GM18517 (cell line): ENCODE results near the gene STXBP5L.
"Not testable (repeated sequence)": the region's sequence is repeated elsewhere in the genome, so short reads cannot be mapped to it uniquely, and the experiment has no call there.

Experiments
- ATAC-seq: cut with Tn5 transposase; IDR thresholded peaks from one replicate; pipeline ENCODE4 v1.9.1; 2021; ENCODE audit warnings: mild to moderate bottlenecking, moderate library complexity; ENCODE audit not compliant: unreplicated experiment

Gene STXBP5L

GRCh38 chr3:121414924-121415323 lies 506.9 kb downstream of the STXBP5L start:
- ATAC-seq, result no peak

GRCh38 chr3:121418182-121418581 lies 510.2 kb downstream of the STXBP5L start:
- ATAC-seq, result no peak

- no peak for ATAC-seq
Observed at GRCh38 chr3:121424549-121424948, 516.5 kb downstream of the STXBP5L start.

- no peak for ATAC-seq
Observed at GRCh38 chr3:121430664-121431215, 522.7 kb downstream of the STXBP5L start.

- ATAC-seq, result peak; percentile 93
Observed at GRCh38 chr3:121431726-121432517, 523.9 kb downstream of the STXBP5L start.

DNA sequence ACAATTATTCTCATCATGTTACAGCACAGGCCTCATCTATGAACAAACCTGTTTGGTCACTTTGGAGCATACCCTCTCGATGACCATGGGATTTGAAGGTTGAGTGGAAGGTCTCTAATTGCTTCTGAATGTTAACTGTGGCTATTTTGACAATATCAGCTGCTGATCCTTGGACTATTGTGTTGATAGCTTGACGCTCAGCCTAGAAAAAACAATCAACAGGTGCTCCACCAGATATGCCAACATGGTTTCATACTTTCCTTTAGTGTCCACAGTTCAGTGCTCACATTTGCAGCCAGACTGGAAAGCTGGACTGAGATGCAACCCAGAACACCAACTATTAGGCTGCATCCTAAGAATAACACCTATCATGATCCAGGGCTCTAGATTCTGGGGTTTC lies 528.1 kb downstream of the STXBP5L start:
- ATAC-seq, result no peak

DNA sequence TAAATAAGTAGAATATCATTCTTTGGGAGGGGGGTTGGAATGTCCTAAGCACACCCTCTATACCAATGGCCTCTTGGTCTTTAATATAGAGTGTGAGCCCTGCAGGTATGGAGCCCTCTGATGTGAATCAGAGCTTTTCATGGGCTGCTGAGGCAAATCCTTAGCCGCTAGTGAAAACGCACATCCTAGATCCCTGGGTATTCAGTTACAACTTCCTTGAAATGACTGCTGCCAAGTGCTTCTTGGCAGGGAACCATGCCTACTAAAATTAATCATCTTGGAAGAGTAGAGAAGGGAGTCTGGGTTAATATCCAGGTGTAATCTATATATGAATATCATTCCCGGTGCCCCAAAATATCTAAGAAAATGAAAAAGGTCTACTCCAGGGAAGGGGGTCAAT lies 528.6 kb downstream of the STXBP5L start:
- no peak for ATAC-seq

DNA sequence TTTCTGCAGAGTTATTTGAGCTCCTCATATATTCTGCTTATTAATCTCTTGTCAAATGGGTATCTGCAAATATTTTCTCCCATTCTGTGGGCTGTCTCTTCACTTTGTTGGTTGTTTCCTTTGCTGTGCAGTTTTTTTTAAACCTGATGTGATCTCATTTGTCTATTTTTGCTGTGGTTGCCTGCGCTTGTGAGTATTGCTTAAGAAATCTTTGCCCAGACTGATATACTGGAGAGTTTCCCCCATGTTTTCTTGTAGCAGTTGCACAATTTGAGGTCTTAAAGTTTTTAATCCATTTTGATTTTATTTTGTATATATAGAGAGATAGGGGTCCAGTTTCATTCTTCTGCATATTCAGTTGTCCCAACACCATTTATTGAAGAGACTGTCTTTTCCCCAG lies 535.5 kb downstream of the STXBP5L start:
- ATAC-seq, result no peak

- not testable (repeated sequence) for ATAC-seq
Observed at GRCh38 chr3:121451752-121452151, 543.7 kb downstream of the STXBP5L start.

DNA sequence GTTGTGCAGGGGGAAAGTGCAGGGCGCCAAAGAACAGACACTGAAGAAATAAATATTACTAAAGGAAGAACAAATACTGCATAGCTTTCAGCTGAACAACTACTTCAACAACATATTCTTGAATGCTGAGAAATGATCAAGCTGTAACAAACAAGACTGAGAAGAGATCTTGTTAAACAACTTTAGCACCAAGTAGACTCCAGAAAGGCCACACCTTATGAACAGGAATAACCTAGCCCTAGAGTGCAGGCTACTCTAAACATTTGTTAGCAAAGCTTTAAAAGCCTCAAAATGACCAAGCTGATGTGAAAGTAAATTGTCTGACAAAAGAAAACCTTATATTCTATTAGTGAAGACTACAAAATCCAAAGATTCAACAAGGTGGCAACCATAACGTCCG lies 554.6 kb downstream of the STXBP5L start:
- ATAC-seq, result no peak

DNA sequence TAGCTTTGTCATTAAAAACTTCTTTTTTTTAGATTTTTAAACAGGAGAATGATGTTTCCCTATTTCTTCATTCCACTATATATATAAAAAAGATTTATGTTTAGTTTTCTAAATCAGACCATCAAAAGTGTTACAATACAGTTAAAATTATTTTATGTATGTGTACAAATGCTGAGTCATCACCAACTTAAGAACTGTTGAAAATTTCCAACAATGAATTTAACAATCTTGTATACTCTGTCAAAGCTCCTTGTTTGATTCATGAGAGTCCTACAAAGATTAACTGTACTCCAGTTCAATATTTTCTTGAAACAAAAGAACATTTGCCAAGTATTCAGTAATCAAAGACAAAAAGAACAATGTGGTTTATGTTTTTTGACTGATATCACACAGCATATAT lies 555.7 kb downstream of the STXBP5L start:
- ATAC-seq, result no peak

GRCh38 chr3:121467085-121467484 lies 559.1 kb downstream of the STXBP5L start:
- ATAC-seq, result no peak

DNA sequence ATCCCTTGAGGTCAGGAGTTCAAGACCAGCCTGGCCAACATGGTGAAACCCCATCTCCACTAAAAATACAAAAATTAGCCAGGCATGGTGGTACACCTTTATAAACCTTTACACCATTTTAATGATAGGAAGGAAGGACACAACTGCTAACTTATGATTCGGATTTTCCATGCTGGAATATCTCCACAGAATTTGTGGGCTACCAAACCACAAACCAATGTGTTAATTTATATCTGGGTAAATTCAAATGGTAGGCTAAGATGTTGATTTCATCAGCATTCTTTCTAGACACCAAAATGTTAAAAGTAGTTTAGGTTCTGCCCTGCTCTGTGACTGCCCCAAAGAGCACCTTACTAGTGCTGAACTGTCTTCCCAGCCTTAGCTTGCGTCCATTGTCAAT lies 565.0 kb downstream of the STXBP5L start:
- no peak for ATAC-seq
